DND-41 (cell line): ENCODE measurements around the gene ARHGEF17.

Experiments used
- ATAC-seq: fragments of 200-7000 bp; cut with Tn5 transposase; 3 replicates; pipeline ENCODE4 v1.9.1; 2021; ENCODE audit warnings: low read depth; ENCODE audit not compliant: insufficient read depth
- DNase-seq: peaks from one replicate; pipeline ENCODE4 v3.0.0-alpha.2; 2020
- H2AFZ ChIP-seq: 2 replicates; pipeline ENCODE4 v1.6.0; 2012; ENCODE audit warnings: low read depth, low read length
- H3K27ac ChIP-seq: 2 replicates; pipeline ENCODE4 v1.5.1; 2012; ENCODE audit warnings: low read length, inconsistent platforms
- H3K27me3 ChIP-seq: fragments of 200-600 bp; sonication (generic); 2 replicates; pipeline ENCODE4 v1.6.0; 2012; ENCODE audit warnings: low read length, mild to moderate bottlenecking, inconsistent platforms; ENCODE audit not compliant: insufficient read depth, poor library complexity
- H3K36me3 ChIP-seq: 2 replicates; pipeline ENCODE4 v1.5.1; 2012; ENCODE audit warnings: low read length, inconsistent platforms; ENCODE audit not compliant: insufficient read depth
- H3K4me1 ChIP-seq: 2 replicates; pipeline ENCODE4 v1.5.1; 2012; ENCODE audit warnings: mild to moderate bottlenecking, low read length; ENCODE audit not compliant: insufficient read depth
- H3K4me2 ChIP-seq: 2 replicates; pipeline ENCODE4 v1.6.0; 2012; ENCODE audit warnings: mild to moderate bottlenecking, moderate library complexity, low read length, inconsistent platforms; ENCODE audit not compliant: insufficient read depth
- H3K4me3 ChIP-seq, 2 experiments: fragments of 200-600 bp in 1 of 2; shearing (Covaris generic) in 1 of 2; 2 replicates each; pipeline ENCODE4 v1.5.1; 2012 to 2016; ENCODE audit warnings: inconsistent platforms in 2 of 2, low read length in 2 of 2, mild to moderate bottlenecking in 2 of 2, low read depth in 1 of 2, moderate library complexity in 1 of 2
- H3K79me2 ChIP-seq: 2 replicates; pipeline ENCODE4 v1.6.0; 2012; ENCODE audit warnings: low read length, inconsistent platforms; ENCODE audit not compliant: insufficient read depth
- H3K9ac ChIP-seq: 2 replicates; pipeline ENCODE4 v1.6.0; 2012; ENCODE audit warnings: low read depth, mild to moderate bottlenecking, inconsistent platforms, low read length, moderate library complexity
- H3K9me3 ChIP-seq: 2 replicates; pipeline ENCODE4 v1.5.1; 2012; ENCODE audit warnings: low read length, moderate library complexity, mild to moderate bottlenecking, inconsistent platforms; ENCODE audit not compliant: insufficient read depth, severe bottlenecking
- H4K20me1 ChIP-seq: 2 replicates; pipeline ENCODE4 v1.6.0; 2012; ENCODE audit warnings: low read length; ENCODE audit not compliant: insufficient read depth
- CTCF ChIP-seq: IDR thresholded peaks from 2 replicates; pipeline ENCODE4 v1.5.1; 2012; ENCODE audit warnings: borderline replicate concordance, low read length, moderate library complexity, mild to moderate bottlenecking; ENCODE audit not compliant: poor library complexity, severe bottlenecking; ENCODE audit errors: extremely low read depth
- EZH2 ChIP-seq: IDR thresholded peaks from 3 replicates; pipeline ENCODE4 v1.6.1; 2012; ENCODE audit warnings: borderline replicate concordance, low read depth, mild to moderate bottlenecking, moderate library complexity, low read length, inconsistent platforms; ENCODE audit not compliant: severe bottlenecking

Gene ARHGEF17

GRCh38 chr11:73401217-73401923 lies 93.3 kb downstream of the ARHGEF17 start:
- no peaks in the 10 kb centered on the region for H3K9me3 ChIP-seq
- H3K9ac ChIP-seq, result no peak overlapping the region
- ATAC-seq, result no peak
- H3K27ac ChIP-seq, result no peak overlapping the region
- no peak overlapping the region for H3K4me3 ChIP-seq
- H3K4me2 ChIP-seq, result no peak overlapping the region
- H2AFZ ChIP-seq, result no peak overlapping the region
- no peaks in the 10 kb centered on the region for H3K79me2 ChIP-seq
- no peaks in the 10 kb centered on the region for H3K4me1 ChIP-seq
- no peak for DNase-seq
- H4K20me1 ChIP-seq, result no peaks in the 10 kb centered on the region
- H3K36me3 ChIP-seq, result peaks cover 35% of the 10 kb centered on the region
- H3K27me3 ChIP-seq, result no peaks in the 10 kb centered on the region
- TF ChIP-seq EZH2 (no peak), CTCF (no peak)

- Histone ChIP-seq H2AFZ (no peak overlapping the region), H3K79me2 (no peaks in the 10 kb centered on the region), H3K4me2 (no peak overlapping the region), H3K27me3 (no peaks in the 10 kb centered on the region), H3K4me3 (no peak overlapping the region), H3K9me3 (no peaks in the 10 kb centered on the region), H3K4me1 (no peaks in the 10 kb centered on the region), H3K36me3 (peaks cover 34% of the 10 kb centered on the region), H3K9ac (no peak overlapping the region), H4K20me1 (no peaks in the 10 kb centered on the region), H3K27ac (no peak overlapping the region)
- ATAC-seq (no peak), DNase-seq (no peak)
- TF ChIP-seq CTCF, result no peak
- no peak for TF ChIP-seq EZH2
Measured at GRCh38 chr11:73401924-73402833, 94.1 kb downstream of the ARHGEF17 start.

GRCh38 chr11:73402834-73403185 lies 94.7 kb downstream of the ARHGEF17 start:
- H3K9ac ChIP-seq, result no peak overlapping the region
- no peaks in the 10 kb centered on the region for H3K27me3 ChIP-seq
- H3K79me2 ChIP-seq, result no peaks in the 10 kb centered on the region
- H3K27ac ChIP-seq, result no peak overlapping the region
- ATAC-seq (peak; percentile 65), DNase-seq (peak; percentile 45)
- H3K4me1 ChIP-seq, result no peaks in the 10 kb centered on the region
- H3K36me3 ChIP-seq, result peaks cover 32% of the 10 kb centered on the region
- no peak overlapping the region for H3K4me2 ChIP-seq
- H3K9me3 ChIP-seq, result no peaks in the 10 kb centered on the region
- TF ChIP-seq EZH2 (no peak), CTCF (peak; percentile 60)
- no peaks in the 10 kb centered on the region for H4K20me1 ChIP-seq
- H2AFZ ChIP-seq, result no peak overlapping the region
- no peak overlapping the region for H3K4me3 ChIP-seq
